Activated T-cell treated with anti-CD3 and anti-CD28 coated beads, Interleukin-2, amount 50 U/mL, for 24 hours (primary cell): ENCODE measurements around the gene ZNF362.
A peak's percentile ranks its signal among the peaks of the same experiment; 100 is the strongest.

Experiments
- DNase-seq: peaks from one replicate; pipeline ENCODE4 v3.0.0-alpha.2; 2020
- H3K27ac Mint-ChIP-seq: 2 replicates; pipeline ENCODE4 v1.8.0; 2020; ENCODE audit warnings: mild to moderate bottlenecking, mixed read lengths
- H3K27me3 Mint-ChIP-seq: 2 replicates; pipeline ENCODE4 v1.8.0; 2020; ENCODE audit warnings: mixed read lengths
- H3K36me3 Mint-ChIP-seq: 2 replicates; pipeline ENCODE4 v1.8.0; 2020; ENCODE audit warnings: low read depth, mixed read lengths
- H3K4me1 Mint-ChIP-seq: 2 replicates; pipeline ENCODE4 v1.8.0; 2020; ENCODE audit warnings: low read depth, mixed read lengths
- H3K4me3 Mint-ChIP-seq: 2 replicates; pipeline ENCODE4 v1.8.0; 2020; ENCODE audit warnings: mild to moderate bottlenecking, moderate library complexity, mixed read lengths
- H3K9me3 Mint-ChIP-seq: 2 replicates; pipeline ENCODE4 v1.8.0; 2020; ENCODE audit warnings: mixed read lengths

Gene ZNF362

DNA sequence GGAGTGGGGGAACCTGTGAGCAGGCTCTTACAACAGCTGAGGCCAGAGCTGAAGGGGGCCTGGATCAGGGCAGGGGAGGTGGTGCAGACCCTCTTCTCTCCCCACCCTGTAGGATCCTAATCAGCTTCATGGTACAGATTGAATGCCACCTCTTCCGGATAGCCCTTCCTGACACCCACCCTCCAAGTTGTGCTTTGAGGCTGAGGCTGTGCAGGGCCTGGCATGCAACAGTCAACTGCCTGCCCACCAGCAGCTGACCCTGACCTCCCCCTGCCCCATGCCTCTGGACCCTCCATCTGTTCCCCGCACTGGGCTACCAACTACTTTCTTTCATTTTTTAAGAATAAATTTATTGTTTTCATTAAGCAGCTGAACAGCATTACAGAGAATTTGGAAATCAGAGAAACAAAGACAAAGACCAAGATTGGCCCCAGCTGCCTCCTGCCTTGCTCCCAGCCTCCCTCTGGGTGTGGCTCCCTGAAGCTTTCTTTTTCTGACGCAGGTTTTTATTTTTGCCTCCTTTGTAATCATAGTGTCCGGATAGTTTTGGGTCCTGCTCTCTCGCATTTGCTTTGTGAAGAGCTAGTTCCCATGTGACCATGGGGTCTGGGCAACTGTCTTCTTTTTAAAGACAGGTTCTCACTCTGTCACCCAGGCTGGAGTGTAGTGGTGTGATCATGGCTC, 12.8 kb downstream of the ZNF362 start:
- Mint-ChIP-seq H3K4me1 (peaks cover 16% of the 10 kb centered on the region), H3K27ac (no peak overlapping the region), H3K27me3 (no peaks in the 10 kb centered on the region), H3K36me3 (no peaks in the 10 kb centered on the region), H3K9me3 (no peaks in the 10 kb centered on the region), H3K4me3 (no peak overlapping the region)
- no peak for DNase-seq

GRCh38 chr1:33269621-33270020, 13.3 kb downstream of the ZNF362 start:
- no peak for DNase-seq
- Mint-ChIP-seq H3K36me3 (no peaks in the 10 kb centered on the region), H3K27me3 (no peaks in the 10 kb centered on the region), H3K27ac (no peak overlapping the region), H3K4me3 (no peak overlapping the region), H3K4me1 (peaks cover 18% of the 10 kb centered on the region), H3K9me3 (no peaks in the 10 kb centered on the region)

GRCh38 chr1:33270379-33270778, 14.1 kb downstream of the ZNF362 start:
- no peak for DNase-seq
- Mint-ChIP-seq H3K4me1 (peaks cover 18% of the 10 kb centered on the region), H3K36me3 (no peaks in the 10 kb centered on the region), H3K27me3 (no peaks in the 10 kb centered on the region), H3K9me3 (no peaks in the 10 kb centered on the region), H3K27ac (no peak overlapping the region), H3K4me3 (no peak overlapping the region)

GRCh38 chr1:33270808-33271465, 14.6 kb downstream of the ZNF362 start:
- peaks cover 18% of the 10 kb centered on the region for H3K4me1 Mint-ChIP-seq

GRCh38 chr1:33271666-33272505, 15.6 kb downstream of the ZNF362 start:
- Mint-ChIP-seq H3K9me3 (no peaks in the 10 kb centered on the region), H3K27ac (no peak overlapping the region), H3K36me3 (peaks cover 3% of the 10 kb centered on the region), H3K4me3 (no peak overlapping the region), H3K27me3 (no peaks in the 10 kb centered on the region), H3K4me1 (peaks cover 18% of the 10 kb centered on the region)
- DNase-seq, result no peak

More at GRCh38 chr1:33270808-33271465, 14.6 kb downstream of the ZNF362 start:
- H3K4me3 Mint-ChIP-seq, result no peak overlapping the region
- no peaks in the 10 kb centered on the region for H3K27me3 Mint-ChIP-seq
- DNase-seq, result no peak
- H3K27ac Mint-ChIP-seq, result no peak overlapping the region
- no peaks in the 10 kb centered on the region for H3K9me3 Mint-ChIP-seq
- H3K36me3 Mint-ChIP-seq, result no peaks in the 10 kb centered on the region

DNA sequence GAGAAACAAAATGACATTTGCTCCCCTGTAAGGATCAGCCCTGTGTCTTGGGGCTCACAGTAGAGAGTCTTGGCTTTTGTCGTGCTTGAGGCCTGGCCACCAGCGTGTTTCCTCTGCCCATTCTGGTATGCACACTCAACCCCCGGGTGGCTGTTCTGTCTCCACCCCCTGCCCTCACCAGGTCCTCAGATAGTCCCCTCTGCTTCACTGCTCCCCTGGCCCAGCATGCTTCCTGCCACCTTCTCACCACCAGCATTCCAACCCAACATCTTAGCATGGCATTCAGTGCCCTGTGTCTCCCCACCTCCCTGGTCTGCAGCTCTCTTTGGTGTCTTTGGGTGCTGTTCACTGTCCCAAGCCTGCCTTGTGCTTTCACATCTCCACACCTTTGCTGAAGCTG, 16.2 kb downstream of the ZNF362 start:
- peaks cover 18% of the 10 kb centered on the region for H3K4me1 Mint-ChIP-seq

GRCh38 chr1:33272930-33273329, 16.6 kb downstream of the ZNF362 start:
- no peak for DNase-seq
- Mint-ChIP-seq H3K27me3 (no peaks in the 10 kb centered on the region), H3K4me1 (peaks cover 18% of the 10 kb centered on the region), H3K36me3 (peaks cover 10% of the 10 kb centered on the region), H3K27ac (peak overlapping the region; percentile 72), H3K9me3 (no peaks in the 10 kb centered on the region), H3K4me3 (no peak overlapping the region)

More for the DNA sequence above, 16.2 kb downstream of the ZNF362 start:
- Mint-ChIP-seq H3K36me3 (peaks cover 10% of the 10 kb centered on the region), H3K9me3 (no peaks in the 10 kb centered on the region), H3K4me3 (no peak overlapping the region), H3K27ac (peak overlapping the region; percentile 10), H3K27me3 (no peaks in the 10 kb centered on the region)
- no peak for DNase-seq

DNA sequence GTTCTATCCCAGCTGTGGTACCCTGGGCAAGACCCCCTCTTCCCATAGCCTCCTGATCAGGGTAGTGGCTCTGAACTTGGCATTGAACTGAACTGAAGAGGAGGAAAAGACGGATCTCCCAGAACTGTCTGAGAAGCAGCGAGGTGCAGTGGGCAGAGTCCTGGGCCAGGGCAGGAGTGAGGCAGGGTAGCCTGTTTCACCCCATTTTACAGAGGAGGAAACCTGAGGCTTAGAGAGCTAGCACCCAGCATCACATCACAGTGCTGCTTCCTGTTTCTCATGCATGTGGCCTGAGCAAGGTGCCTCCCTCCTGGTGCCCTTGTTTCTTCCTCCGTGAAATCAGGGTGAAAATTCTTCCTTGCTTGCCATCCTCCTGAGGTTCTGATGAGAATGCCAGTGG, 17.1 kb downstream of the ZNF362 start:
- peak overlapping the region; percentile 72 for H3K27ac Mint-ChIP-seq
- H3K9me3 Mint-ChIP-seq, result no peaks in the 10 kb centered on the region
- H3K36me3 Mint-ChIP-seq, result peaks cover 11% of the 10 kb centered on the region
- H3K27me3 Mint-ChIP-seq, result no peaks in the 10 kb centered on the region
- no peak overlapping the region for H3K4me3 Mint-ChIP-seq
- peak; percentile 27 for DNase-seq
- peaks cover 18% of the 10 kb centered on the region for H3K4me1 Mint-ChIP-seq

DNA sequence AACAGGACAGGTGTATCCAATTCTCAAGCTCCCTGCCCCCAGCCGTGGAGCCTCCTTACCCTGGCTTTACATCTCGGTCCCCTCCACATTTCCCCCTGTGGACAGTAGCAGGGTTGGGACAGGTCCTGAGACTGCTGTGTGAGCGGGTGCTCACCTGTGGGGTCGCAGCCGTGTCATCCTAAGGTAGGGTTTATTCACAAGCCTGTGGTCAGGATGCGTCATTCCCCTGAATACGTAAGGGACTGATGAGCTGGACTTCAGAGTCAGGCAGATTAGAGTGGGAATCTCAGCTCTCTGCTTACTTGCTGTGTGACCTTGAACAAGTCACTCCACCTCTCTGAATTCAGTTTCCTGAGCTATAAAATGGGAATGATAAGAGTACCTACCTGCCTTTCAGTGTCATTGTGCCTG, 17.7 kb downstream of the ZNF362 start:
- peaks cover 14% of the 10 kb centered on the region for H3K36me3 Mint-ChIP-seq
- H3K4me1 Mint-ChIP-seq, result peaks cover 18% of the 10 kb centered on the region
- H3K27me3 Mint-ChIP-seq, result no peaks in the 10 kb centered on the region
- DNase-seq, result peak; percentile 24
- no peaks in the 10 kb centered on the region for H3K9me3 Mint-ChIP-seq
- no peak overlapping the region for H3K4me3 Mint-ChIP-seq
- peak overlapping the region; percentile 1 for H3K27ac Mint-ChIP-seq

GRCh38 chr1:33274446-33274845, 18.2 kb downstream of the ZNF362 start:
- Mint-ChIP-seq H3K4me1 (peaks cover 18% of the 10 kb centered on the region), H3K9me3 (no peaks in the 10 kb centered on the region), H3K27ac (peak overlapping the region; percentile 1), H3K4me3 (no peak overlapping the region), H3K36me3 (peaks cover 14% of the 10 kb centered on the region), H3K27me3 (no peaks in the 10 kb centered on the region)
- peak; percentile 16 for DNase-seq

- Mint-ChIP-seq H3K4me3 (no peak overlapping the region), H3K27me3 (no peaks in the 10 kb centered on the region), H3K9me3 (no peaks in the 10 kb centered on the region), H3K4me1 (peaks cover 18% of the 10 kb centered on the region), H3K27ac (no peak overlapping the region), H3K36me3 (peaks cover 22% of the 10 kb centered on the region)
- DNase-seq, result no peak
Observed at GRCh38 chr1:33275195-33275594, 18.9 kb downstream of the ZNF362 start.

DNA sequence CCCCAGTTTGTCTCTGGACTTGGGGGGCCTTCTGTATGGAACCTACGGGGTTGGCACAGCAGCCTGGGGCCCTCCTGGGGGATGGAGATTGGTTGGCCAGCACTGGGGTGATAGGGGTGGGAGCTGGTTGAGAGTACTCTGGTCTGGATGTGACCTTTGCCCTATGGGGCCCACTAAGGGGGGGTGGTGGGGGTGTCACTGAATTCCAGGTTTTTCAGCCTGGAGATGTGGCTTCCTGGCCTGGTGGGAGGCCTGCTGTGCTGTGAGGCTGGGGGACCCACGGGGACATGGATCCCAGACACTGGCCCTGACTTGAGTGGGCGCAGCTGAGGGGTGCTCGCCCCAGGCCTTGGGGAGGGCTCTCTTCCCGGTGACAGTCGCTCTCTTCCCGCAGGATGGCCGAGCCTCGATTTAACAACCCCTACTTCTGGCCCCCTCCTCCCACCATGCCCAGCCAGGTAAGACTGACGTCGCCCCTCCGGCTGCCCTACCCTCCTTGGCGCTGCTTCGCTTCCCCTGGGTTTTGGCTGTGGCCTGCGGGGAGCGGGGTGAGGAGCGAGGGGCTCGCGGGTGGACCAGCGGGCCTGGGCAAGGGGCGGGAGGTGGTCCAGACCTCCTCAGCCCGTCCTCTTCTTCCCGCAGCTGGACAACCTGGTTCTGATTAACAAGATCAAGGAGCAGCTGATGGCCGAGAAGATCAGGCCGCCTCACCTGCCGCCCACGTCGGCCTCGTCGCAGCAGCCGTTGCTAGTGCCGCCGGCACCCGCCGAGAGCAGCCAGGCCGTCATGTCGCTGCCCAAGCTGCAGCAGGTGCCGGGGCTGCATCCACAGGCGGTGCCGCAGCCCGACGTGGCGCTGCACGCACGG, 19.6 kb downstream of the ZNF362 start:
- no peak for DNase-seq
- H3K4me3 Mint-ChIP-seq, result no peak overlapping the region
- H3K4me1 Mint-ChIP-seq, result peaks cover 18% of the 10 kb centered on the region
- H3K9me3 Mint-ChIP-seq, result no peaks in the 10 kb centered on the region
- peaks cover 24% of the 10 kb centered on the region for H3K36me3 Mint-ChIP-seq
- H3K27ac Mint-ChIP-seq, result no peak overlapping the region
- H3K27me3 Mint-ChIP-seq, result no peaks in the 10 kb centered on the region

DNA sequence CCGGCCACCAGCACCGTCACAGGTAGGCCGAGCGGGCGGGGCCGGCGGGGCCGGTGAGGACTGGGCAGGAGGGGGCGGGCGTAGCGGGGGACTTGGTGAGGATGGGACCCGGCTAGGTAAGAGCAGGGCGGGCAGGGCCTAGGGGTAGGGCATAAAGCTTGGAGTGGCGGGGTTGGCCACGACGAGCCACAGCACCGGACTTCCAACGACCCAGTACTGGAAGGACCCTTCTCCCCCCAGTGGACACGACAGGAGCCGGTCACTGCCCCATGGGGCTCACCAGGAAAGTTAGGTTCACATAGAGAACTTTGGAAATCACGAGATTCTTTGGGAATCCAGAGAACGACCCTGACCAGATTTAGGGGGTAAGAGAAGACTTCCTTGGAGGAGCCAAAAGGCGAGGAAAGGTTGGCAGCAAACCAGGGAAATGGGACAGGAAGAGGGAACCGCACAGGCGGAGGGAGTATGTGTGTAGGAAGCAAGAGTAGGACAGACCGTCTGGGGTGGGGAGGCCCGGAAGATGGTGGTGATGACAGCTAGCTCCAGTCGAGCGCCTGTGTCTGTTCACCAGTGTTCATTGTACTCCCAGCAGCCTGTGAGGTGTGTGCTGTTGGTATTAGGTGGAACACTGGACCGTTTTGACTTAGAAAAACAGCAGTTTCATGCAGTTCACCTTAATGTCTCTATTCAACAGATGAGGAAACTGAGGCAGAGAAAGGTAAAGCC, 20.4 kb downstream of the ZNF362 start:
- Mint-ChIP-seq H3K9me3 (no peaks in the 10 kb centered on the region), H3K4me3 (no peak overlapping the region), H3K36me3 (peaks cover 32% of the 10 kb centered on the region), H3K4me1 (peaks cover 15% of the 10 kb centered on the region), H3K27ac (no peak overlapping the region), H3K27me3 (no peaks in the 10 kb centered on the region)
- DNase-seq, result no peak
